GM21786 (cell line): Measurements from ENCODE around the gene HOXB4.
"Not testable (repeated sequence)": the region's sequence is repeated elsewhere in the genome, so short reads cannot be mapped to it uniquely, and the experiment has no call there.

ENCODE experiments used
- ATAC-seq: cut with Tn5 transposase; IDR thresholded peaks from one replicate; pipeline ENCODE4 v1.9.1; 2021; ENCODE audit not compliant: unreplicated experiment

The HOXB4 gene

DNA sequence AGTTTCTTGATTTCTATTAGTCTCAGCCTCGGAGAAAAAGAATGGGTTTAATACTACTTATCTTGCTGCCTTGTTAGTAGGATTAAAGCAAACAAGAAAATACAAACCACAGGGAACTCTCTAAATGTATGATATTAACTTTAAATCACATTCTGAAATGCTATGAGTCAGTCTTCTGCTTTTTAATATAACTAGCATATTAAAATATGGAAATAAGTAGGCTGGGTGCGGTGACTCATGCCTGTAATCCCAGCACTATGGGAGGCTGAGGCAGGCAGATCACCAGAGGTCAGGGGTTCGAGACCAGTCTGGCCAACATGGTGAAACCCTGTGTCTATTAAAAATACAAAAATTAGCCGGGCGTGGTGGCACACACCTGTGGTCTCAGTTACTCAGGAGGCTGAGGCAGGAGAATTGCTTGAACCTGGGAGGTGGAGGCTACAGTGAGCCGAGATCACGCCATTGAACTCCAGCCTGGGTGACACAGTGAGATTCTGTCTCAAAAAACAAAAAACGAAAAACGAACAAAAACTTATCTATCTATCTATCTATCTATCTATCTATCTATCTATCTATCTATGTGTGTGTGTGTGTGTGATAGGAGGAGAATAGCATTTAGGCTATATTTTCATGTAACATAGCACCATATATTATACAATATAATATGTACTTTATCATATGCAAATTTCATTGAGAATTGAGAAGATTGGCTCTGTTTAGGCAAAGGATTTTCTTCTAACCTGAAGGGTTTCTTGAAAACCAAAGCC lies 42.2 kb downstream of the HOXB4 start:
- ATAC-seq = not testable (repeated sequence)

DNA sequence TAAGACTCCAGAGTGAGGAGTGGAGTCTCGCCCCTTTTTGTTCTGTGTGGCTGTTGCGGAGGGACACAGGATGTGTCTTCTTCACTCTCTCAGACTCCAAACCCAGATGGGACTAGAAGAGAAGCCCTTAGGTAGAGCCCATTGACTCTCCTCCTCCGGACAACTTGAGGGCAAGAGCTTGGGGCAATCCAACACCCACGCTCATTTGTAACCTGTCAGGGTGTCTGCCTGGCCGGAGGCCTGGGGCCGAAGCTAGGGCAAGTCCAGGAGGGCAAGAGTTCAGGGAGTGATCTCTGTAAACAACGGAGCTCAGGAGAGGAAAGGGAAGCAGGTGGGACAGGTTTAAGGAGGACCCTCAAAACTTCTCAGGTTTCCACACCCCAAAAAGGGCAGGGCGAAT lies 45.9 kb downstream of the HOXB4 start:
- ATAC-seq = no peak

DNA sequence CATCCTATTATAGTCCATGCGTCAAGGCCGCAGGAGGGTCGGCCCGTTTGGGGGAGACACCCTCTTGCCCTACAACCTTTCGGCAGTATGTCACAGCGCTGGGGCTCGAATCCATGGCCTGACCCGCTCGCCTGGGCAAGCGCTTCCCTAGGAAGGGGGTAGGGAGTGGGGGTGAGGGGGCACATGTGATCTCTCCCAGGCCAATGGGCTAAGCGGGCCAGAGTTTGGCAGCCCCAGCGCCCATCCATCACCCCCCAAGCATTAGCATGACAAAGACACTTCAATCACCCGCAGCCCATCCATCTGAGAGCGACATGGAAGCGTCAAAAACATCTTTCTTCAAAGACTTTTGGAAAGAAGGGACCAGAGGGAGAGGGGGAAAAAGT lies 47.3 kb downstream of the HOXB4 start, which contains the start of gene HOXB1:
Gene HOXB1, minus strand, starts transcription at position 125 of the 386 bp plus-strand sequence. Its CDS starts 107 bp downstream, at position 18.
- no peak for ATAC-seq

DNA sequence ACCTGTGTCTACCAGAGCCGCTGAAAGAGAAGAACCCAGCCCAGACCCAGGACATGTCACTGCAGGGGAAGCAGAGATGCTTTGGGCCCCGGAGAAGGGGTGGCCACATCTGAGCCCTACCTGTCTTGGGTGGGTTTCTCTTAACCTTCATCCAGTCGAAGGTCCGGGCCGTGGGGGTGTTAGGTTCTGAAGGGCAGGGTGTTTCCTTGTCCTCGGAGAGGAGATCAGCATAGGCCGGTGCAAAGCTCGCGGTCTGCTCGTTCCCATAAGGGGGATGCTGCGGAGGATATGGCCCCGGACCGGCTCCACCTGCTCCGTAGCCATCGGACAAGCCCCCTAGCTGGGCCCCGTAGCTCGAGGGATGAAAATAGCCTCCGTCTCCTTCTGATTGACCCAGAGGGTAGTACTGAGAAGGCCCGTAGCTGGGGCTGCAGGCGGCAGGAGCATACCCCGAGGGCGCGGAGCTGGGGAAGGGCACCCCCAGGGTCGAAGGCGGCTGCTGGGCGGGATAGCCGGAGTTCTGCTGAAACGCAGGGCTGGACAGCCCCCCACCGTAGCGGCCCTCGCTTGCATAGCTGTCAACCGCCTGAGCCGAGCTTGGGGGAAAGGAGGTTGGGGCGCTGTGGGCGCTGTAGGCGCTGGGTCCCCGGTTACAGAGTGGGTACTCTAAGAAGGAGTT lies 47.8 kb downstream of the HOXB4 start:
- ATAC-seq = no peak

DNA sequence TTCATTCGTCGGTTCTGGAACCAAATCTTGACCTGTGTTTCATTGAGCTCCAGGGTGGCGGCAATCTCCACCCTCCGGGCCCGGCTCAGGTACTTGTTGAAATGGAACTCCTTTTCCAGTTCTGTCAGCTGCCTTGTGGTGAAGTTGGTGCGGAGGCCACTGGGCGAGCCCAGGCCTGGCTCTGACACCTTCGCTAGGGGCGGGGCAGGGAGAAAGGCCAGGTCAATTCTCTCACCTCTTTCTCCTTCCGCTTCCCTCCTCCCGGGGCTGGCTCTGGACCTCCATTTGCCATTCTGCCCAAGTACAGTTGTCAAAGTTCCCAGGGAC lies 48.5 kb downstream of the HOXB4 start:
- no peak for ATAC-seq

DNA sequence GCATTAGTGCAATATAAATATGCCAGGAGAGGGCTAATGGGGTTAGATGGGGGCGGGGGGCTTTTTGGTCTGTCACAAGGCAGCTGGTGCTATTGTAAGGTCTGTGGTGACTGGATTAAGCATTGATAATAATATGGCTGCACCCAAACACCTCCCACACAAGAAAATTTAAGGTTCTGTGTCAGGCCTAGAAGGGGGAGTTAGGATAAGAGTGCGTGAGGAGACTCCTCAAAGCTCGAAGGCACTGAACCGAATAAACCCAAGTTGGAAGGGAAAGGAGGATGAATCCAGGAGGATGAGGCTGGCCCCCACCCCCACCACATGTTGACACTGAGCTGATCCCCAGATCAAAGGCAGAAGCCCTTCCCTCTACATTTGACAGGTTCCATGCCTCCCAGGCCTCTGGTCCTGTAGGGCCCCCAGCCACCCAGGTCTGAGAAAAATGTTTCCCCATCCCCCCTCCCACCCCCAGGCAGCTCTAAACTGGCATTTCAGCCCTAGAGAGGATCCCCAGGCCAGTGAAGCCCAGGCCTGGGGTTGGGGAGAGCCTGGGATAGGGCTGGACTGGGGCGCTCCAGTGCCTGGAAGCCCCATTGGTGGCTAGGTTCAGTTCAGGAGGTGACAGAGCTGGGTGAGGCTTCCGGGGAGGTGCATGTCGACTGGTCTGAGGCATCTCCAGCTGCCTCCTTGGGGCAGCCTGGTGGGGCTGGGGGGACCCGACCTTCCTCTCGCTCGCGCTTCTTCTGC lies 49.0 kb downstream of the HOXB4 start:
- ATAC-seq = no peak

DNA sequence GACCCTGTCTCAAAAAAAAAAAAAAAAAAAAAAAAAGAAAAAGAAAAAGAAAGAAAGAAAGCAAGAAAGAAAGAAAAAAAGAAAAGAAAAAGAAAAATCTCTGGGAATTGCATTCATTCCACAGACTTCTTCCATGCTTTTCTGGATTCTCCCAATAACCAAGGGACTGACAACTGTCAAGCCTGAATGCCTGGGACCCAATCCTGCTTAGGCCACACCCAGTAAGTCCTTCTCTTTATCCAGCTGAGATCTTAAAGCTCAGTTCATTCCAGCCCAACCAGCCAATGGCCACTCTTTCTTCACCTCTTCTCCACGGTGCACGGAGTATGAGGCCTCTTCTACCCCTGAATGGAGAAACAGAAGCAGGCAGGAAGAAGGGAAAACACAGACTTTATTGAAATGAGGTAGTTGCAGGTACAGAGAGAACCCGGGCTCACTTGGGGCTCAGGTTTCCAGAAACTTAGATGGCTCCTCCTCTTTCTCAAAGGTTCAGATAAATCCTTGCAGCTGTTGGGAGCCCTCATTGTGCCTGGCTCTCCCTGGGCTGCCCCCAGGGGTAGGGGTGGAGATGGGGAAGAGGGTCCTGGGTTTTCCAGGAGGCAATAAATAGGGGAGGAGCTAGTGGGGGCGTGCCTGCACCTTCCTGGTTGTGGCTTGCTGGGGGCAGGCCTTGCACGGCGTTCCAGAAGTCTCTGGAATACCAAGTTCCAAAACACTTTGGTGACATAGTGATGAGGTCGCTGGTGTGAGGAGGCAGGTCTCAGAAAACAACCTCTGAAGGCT lies 49.8 kb downstream of the HOXB4 start:
- no peak for ATAC-seq

DNA sequence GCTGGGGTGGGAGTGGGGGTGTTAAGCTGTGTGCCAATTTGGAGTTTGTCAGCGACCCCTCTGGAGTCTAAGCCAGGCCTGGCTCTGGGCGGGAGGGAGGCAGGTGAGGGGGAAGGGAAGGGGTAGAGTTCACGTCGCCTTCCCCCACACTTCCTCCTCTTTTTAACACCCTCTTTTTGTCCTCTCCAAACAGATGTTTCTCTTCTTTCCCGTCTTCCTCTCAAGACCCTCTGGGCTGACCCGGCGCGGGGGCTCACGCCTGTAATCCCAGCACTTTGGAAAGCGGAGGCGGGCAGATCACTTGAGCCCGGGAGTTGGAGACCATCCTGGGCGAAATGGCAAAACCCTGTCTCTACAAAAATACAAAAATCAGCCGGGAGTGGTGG lies 50.6 kb downstream of the HOXB4 start:
- no peak for ATAC-seq

DNA sequence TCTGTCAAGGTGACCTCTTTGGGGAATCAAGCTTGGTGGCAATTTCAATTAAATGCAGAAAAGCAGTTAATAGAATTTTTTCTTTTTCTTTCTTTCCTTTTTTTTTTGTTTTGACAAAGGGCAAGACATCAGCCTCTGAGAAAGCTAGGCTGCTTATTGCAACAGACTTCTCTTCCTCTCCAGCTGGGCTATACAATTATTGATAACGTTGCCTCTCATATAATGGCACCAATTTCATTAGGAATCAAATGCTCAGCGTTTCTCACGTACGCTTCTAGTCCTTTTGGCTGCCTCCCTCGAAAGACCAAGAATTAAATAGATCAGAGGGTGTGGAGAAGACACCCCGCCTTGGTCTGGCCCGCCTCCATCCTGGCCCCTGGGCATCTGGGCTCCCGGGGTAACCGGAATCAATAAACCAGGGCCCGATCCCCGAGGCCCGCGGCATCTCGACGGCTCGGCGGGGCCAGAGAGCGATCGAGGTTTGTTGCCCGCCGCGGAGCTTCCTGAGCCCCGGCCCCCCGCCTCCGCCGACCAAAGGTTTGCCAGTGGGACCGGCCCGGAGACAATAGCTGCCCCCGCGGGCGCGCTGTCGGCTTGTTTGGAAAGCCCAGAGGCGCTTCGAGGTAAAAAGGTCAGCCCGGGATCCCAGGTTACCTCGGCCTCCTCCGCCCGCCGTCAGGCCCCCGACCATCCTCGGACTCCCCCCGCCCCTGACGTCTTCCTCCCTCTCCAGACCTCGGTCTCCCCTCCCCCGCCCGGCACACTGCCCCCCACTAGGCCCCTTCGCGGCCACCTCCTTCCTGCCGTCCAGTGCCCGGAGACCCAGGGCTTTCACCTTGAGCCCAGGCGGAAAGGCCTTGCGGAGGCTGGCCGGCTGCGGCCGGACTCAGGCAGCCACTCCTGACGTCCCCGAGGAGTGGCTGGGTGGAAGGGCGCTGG lies 51.3 kb downstream of the HOXB4 start:
- ATAC-seq = no peak
